Neural cell (in vitro differentiated cells): ENCODE data around the gene IMMP2L. TPM values are rescaled to one million over a fixed set of nuclear protein-coding genes. Genes with fewer than 3 reads are reported as not detected.

Source experiments
- H2AFZ ChIP-seq: fragments of 200-600, 300-800 bp; sonication (generic), shearing (Covaris generic); 2 replicates; pipeline ENCODE4 v1.6.0; 2014; ENCODE audit warnings: low read depth, mild to moderate bottlenecking, antibody characterized with exemption, low read length, moderate library complexity
- H3F3A ChIP-seq: fragments of 200-600 bp; shearing (Covaris generic); 2 replicates; pipeline ENCODE4 v1.6.1; 2016; ENCODE audit warnings: mild to moderate bottlenecking, moderate library complexity, mixed read lengths, antibody characterized with exemption, low read length; ENCODE audit not compliant: insufficient read depth, poor library complexity, severe bottlenecking
- H3K27ac ChIP-seq: fragments of 200-600, 300-800 bp; sonication (generic), shearing (Covaris generic); 2 replicates; pipeline ENCODE4 v1.5.1; 2014; ENCODE audit warnings: mild to moderate bottlenecking, low read length, moderate library complexity
- H3K27me3 ChIP-seq: fragments of 300-800, 200-600 bp; sonication (generic), shearing (Covaris generic); 2 replicates; pipeline ENCODE4 v1.6.0; 2014; ENCODE audit warnings: mild to moderate bottlenecking, low read depth, low read length, moderate library complexity; ENCODE audit not compliant: insufficient read depth
- H3K36me3 ChIP-seq: fragments of 300-800, 200-600 bp; sonication (generic), shearing (Covaris generic); 2 replicates; pipeline ENCODE4 v1.5.1; 2014; ENCODE audit warnings: mild to moderate bottlenecking, antibody characterized with exemption, low read length, moderate library complexity; ENCODE audit not compliant: insufficient read depth
- H3K4me2 ChIP-seq: fragments of 300-800, 200-600 bp; sonication (generic), shearing (Covaris generic); 2 replicates; pipeline ENCODE4 v1.6.0; 2014; ENCODE audit warnings: mild to moderate bottlenecking, low read length
- H3K4me3 ChIP-seq: fragments of 300-800, 200-600 bp; sonication (generic), shearing (Covaris generic); 2 replicates; pipeline ENCODE4 v1.5.1; 2014; ENCODE audit warnings: mild to moderate bottlenecking, low read length, moderate library complexity
- H3K79me2 ChIP-seq: fragments of 200-600 bp; shearing (Covaris generic); replicated peaks from 2 replicates; pipeline ENCODE4 v1.6.0; 2014; ENCODE audit warnings: mild to moderate bottlenecking, low read length, moderate library complexity; ENCODE audit not compliant: insufficient read depth
- H3K9ac ChIP-seq: fragments of 300-800, 200-600 bp; sonication (generic), shearing (Covaris generic); 2 replicates; pipeline ENCODE4 v1.6.1; 2016; ENCODE audit warnings: mild to moderate bottlenecking, low read length, mixed read lengths
- H3K9me2 ChIP-seq: fragments of 200-600 bp; shearing (Covaris generic); 2 replicates; pipeline ENCODE4 v1.6.1; 2016; ENCODE audit warnings: mild to moderate bottlenecking, low read length, mixed read lengths; ENCODE audit not compliant: insufficient read depth
- H3K9me3 ChIP-seq: fragments of 200-600, 300-800 bp; sonication (generic), shearing (Covaris generic); 2 replicates; pipeline ENCODE4 v1.6.1; 2016; ENCODE audit warnings: mild to moderate bottlenecking, mixed run types, low read length, moderate library complexity, mixed read lengths
- H4K20me1 ChIP-seq: fragments of 200-600 bp; shearing (Covaris generic); 2 replicates; pipeline ENCODE4 v1.6.1; 2016; ENCODE audit warnings: mild to moderate bottlenecking, mixed run types; ENCODE audit not compliant: insufficient read depth
- EP300 ChIP-seq: fragments of 450-650 bp; conservative IDR thresholded peaks from 2 replicates; pipeline ENCODE4 v1.6.1; 2014; ENCODE audit warnings: antibody characterized with exemption, mild to moderate bottlenecking, moderate library complexity; ENCODE audit not compliant: poor library complexity, severe bottlenecking
- EZH2 ChIP-seq: fragments of 200-600, 300-800 bp; shearing (Covaris generic), sonication (generic); IDR thresholded peaks from 2 replicates; pipeline ENCODE4 v1.6.1; 2014; ENCODE audit warnings: antibody characterized with exemption, low read length, borderline replicate concordance, mild to moderate bottlenecking; ENCODE audit not compliant: insufficient read depth, poor library complexity, severe bottlenecking
- MXI1 ChIP-seq: fragments of 450-650 bp; conservative IDR thresholded peaks from 2 replicates; pipeline ENCODE4 v1.6.1; 2014; ENCODE audit warnings: antibody characterized with exemption, mild to moderate bottlenecking; ENCODE audit not compliant: poor library complexity, severe bottlenecking
- POLR2AphosphoS5 ChIP-seq: IDR thresholded peaks from 2 replicates; pipeline ENCODE4 v1.6.1; 2012
- RAD21 ChIP-seq: fragments of 450-650 bp; conservative IDR thresholded peaks from 2 replicates; pipeline ENCODE4 v1.6.1; 2014; ENCODE audit warnings: antibody characterized with exemption, mild to moderate bottlenecking, moderate library complexity
- SMC3 ChIP-seq: fragments of 450-650 bp; conservative IDR thresholded peaks from 2 replicates; pipeline ENCODE4 v1.6.1; 2014; ENCODE audit warnings: antibody characterized with exemption, mild to moderate bottlenecking, moderate library complexity; ENCODE audit not compliant: poor library complexity
- TAF1 ChIP-seq: IDR thresholded peaks from 2 replicates; pipeline ENCODE4 v1.6.1; 2012; ENCODE audit warnings: low read depth
- polyA plus RNA-seq: library from polyadenylated mRNA; depleted of rRNA; stranded (reverse); fragments of >200 nt; gene quantifications from 2 replicates; pipeline ENCODE4 v1.2.3, GENCODE V29; 2014
- TF ChIP-seq, protein P1 (sequence below): IDR thresholded peaks from 2 replicates; pipeline ENCODE4 v1.6.1; 2012; ENCODE audit warnings: borderline replicate concordance
- TF ChIP-seq, protein P2 (sequence below): fragments of 450-650 bp; IDR thresholded peaks from 2 replicates; pipeline ENCODE4 v1.5.1; 2014; ENCODE audit warnings: antibody characterized with exemption, mild to moderate bottlenecking, moderate library complexity; ENCODE audit not compliant: poor library complexity, severe bottlenecking

IMMP2L gene
- polyA plus RNA-seq, 1 donor from 2014 or later = 9.7 TPM

DNA sequence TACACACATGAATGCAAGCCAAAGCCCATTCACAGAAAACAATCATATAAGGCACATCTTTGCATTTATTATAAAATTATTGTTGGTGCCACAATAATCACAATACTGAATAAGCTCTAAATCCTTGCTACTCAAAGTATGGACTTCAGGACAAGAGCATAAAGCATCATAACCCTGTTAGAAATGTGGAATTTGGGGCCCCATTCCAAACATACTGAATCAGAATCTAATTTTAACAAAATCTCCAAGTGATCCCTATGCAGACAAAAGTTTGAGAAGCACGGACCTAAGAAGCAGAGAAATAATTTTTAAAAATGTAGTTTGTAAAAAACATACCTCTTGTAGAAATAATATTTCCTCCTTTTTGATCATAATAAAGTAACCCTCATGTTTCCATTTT, 199.2 kb downstream of the IMMP2L start:
- H3K36me3 ChIP-seq = no peaks in the 10 kb centered on the region
- no peaks in the 10 kb centered on the region for H4K20me1 ChIP-seq
- H3K9me2 ChIP-seq = no peaks in the 10 kb centered on the region
- H2AFZ ChIP-seq = no peak overlapping the region
- no peaks in the 10 kb centered on the region for H3K27me3 ChIP-seq
- H3K4me2 ChIP-seq = no peak overlapping the region
- no peak overlapping the region for H3K9ac ChIP-seq
- no peaks in the 10 kb centered on the region for H3F3A ChIP-seq
- no peaks in the 10 kb centered on the region for H3K79me2 ChIP-seq
- TF ChIP-seq SMC3 (no peak), TAF1 (no peak), EP300 (no peak), POLR2AphosphoS5 (no peak), RAD21 (no peak), EZH2 (no peak), MXI1 (no peak)
- TF ChIP-seq, protein P1, sequence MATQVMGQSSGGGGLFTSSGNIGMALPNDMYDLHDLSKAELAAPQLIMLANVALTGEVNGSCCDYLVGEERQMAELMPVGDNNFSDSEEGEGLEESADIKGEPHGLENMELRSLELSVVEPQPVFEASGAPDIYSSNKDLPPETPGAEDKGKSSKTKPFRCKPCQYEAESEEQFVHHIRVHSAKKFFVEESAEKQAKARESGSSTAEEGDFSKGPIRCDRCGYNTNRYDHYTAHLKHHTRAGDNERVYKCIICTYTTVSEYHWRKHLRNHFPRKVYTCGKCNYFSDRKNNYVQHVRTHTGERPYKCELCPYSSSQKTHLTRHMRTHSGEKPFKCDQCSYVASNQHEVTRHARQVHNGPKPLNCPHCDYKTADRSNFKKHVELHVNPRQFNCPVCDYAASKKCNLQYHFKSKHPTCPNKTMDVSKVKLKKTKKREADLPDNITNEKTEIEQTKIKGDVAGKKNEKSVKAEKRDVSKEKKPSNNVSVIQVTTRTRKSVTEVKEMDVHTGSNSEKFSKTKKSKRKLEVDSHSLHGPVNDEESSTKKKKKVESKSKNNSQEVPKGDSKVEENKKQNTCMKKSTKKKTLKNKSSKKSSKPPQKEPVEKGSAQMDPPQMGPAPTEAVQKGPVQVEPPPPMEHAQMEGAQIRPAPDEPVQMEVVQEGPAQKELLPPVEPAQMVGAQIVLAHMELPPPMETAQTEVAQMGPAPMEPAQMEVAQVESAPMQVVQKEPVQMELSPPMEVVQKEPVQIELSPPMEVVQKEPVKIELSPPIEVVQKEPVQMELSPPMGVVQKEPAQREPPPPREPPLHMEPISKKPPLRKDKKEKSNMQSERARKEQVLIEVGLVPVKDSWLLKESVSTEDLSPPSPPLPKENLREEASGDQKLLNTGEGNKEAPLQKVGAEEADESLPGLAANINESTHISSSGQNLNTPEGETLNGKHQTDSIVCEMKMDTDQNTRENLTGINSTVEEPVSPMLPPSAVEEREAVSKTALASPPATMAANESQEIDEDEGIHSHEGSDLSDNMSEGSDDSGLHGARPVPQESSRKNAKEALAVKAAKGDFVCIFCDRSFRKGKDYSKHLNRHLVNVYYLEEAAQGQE = no peak
- TF ChIP-seq, protein P2, sequence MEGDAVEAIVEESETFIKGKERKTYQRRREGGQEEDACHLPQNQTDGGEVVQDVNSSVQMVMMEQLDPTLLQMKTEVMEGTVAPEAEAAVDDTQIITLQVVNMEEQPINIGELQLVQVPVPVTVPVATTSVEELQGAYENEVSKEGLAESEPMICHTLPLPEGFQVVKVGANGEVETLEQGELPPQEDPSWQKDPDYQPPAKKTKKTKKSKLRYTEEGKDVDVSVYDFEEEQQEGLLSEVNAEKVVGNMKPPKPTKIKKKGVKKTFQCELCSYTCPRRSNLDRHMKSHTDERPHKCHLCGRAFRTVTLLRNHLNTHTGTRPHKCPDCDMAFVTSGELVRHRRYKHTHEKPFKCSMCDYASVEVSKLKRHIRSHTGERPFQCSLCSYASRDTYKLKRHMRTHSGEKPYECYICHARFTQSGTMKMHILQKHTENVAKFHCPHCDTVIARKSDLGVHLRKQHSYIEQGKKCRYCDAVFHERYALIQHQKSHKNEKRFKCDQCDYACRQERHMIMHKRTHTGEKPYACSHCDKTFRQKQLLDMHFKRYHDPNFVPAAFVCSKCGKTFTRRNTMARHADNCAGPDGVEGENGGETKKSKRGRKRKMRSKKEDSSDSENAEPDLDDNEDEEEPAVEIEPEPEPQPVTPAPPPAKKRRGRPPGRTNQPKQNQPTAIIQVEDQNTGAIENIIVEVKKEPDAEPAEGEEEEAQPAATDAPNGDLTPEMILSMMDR = no peak
- H3K9me3 ChIP-seq = no peaks in the 10 kb centered on the region
- no peak overlapping the region for H3K4me3 ChIP-seq
- H3K27ac ChIP-seq = no peak overlapping the region

DNA sequence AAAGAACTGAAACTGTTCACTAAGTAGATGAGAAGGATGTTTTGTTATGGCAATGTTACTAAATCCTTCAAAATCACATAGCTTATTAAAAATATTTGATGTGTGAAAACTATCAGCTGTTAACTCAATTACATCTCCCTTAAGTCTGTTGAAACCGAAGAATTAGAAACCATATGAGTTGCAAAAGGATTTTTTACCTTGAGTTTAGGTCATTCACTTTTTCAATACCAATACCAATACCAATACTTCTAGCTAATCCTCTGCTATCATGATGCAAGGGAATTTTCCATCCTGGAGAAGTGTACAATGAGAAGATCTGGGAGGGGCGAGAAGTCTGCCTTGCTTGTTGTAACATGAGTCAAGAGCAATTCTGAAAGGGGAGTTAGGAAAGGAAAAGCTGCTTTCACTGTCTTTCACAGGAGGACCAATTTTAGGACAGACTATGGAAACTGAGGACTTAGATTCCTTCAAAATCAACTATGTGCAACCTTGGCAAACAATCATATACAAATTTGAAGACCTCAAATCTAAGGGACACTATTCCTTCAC, 199.7 kb downstream of the IMMP2L start:
- Histone ChIP-seq H3K9ac (no peak overlapping the region), H3K4me3 (no peak overlapping the region), H4K20me1 (no peaks in the 10 kb centered on the region), H3K36me3 (no peaks in the 10 kb centered on the region), H3K79me2 (no peaks in the 10 kb centered on the region), H3K9me3 (no peaks in the 10 kb centered on the region), H3F3A (no peaks in the 10 kb centered on the region), H3K9me2 (no peaks in the 10 kb centered on the region), H3K27me3 (no peaks in the 10 kb centered on the region), H3K4me2 (no peak overlapping the region), H3K27ac (no peak overlapping the region), H2AFZ (no peak overlapping the region)
- TF ChIP-seq EP300 (no peak), POLR2AphosphoS5 (no peak), MXI1 (no peak), EZH2 (no peak), SMC3 (no peak), TAF1 (no peak), RAD21 (no peak)
- TF ChIP-seq, protein P2 = no peak
- TF ChIP-seq, protein P1 = no peak
